ENCODE results near the gene SH3BP5.

DNA sequence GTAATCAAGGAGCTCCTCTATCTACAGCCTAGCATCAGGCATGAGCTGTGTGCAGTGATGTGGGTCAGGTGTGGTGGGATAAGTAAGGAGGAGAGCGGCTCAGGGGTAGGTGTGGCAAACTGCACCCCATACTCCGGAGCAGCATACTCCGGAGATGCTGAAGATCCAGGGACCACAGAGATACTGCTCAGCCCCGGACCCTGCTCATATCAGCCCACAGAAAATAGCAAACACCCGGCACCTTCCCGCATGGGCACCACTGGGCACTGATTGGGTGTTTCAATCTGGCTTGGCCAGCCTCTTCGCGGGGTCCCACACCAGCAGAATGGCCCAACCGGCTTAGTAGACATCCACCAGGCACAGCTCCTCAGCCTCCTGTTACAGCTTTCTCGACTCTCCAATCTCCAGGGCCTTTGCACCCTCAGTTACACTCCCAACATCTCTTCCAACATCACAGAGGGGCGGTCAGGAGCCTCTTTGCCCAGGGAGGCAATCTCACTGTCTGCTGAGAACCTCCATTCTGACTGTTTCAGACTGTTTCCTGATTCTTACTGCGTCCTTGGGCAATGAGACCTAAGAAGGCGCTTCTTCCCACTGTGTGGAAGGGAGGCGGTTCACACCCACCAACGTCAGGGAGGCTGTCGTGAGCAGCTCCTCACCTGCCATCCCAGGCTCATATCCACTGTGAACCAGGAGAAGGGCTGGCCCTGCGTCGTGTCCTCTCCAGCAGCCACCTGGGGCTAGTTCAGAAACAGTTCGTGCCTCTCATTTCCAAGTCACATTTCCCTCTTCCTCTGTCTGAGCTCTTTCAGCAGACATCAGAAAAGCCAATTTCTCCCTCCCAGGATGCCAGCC, 66.5 kb downstream of the SH3BP5 start:
- TF ChIP-seq, protein P1, sequence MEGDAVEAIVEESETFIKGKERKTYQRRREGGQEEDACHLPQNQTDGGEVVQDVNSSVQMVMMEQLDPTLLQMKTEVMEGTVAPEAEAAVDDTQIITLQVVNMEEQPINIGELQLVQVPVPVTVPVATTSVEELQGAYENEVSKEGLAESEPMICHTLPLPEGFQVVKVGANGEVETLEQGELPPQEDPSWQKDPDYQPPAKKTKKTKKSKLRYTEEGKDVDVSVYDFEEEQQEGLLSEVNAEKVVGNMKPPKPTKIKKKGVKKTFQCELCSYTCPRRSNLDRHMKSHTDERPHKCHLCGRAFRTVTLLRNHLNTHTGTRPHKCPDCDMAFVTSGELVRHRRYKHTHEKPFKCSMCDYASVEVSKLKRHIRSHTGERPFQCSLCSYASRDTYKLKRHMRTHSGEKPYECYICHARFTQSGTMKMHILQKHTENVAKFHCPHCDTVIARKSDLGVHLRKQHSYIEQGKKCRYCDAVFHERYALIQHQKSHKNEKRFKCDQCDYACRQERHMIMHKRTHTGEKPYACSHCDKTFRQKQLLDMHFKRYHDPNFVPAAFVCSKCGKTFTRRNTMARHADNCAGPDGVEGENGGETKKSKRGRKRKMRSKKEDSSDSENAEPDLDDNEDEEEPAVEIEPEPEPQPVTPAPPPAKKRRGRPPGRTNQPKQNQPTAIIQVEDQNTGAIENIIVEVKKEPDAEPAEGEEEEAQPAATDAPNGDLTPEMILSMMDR (conservative IDR thresholded peaks at IDR 0.05 in 1 of 2, IDR thresholded peaks at IDR 0.05 in 1 of 2; ENCODE audit: low read depth in 1 of 2, low read length in 2 of 2), result no peak
- TF ChIP-seq EZH2 (IDR thresholded peaks at IDR 0.05; ENCODE audit: low read length, missing control alignments), result no peak

Data from fibroblast of lung (primary cell).